Measurements from ENCODE around the gene ITGAX. TPM values are rescaled to one million over a fixed set of nuclear protein-coding genes. Genes with fewer than 3 reads are reported as not detected.

The ITGAX gene
- total and polyA plus RNA-seq, 2 donors (not counting 1 experiment from before 2014, with no cell fraction given): 48.0 to 78.8 TPM

DNA sequence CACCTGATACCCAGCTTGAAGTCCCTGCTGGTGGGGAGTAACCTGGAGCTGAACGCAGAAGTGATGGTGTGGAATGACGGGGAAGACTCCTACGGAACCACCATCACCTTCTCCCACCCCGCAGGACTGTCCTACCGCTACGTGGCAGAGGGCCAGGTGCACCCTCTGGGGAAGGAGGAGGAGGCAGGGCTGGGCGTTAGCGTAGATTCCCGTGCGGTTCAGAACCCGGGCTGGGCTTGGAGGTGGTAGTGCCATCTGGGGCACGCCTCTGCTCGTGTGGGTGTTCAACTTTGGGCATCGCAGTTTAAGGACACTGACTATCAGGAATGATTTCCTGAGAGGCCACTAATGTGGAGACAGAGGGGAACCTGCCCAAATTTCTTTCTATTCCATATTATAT lies 18.3 kb downstream of the ITGAX start:
- ChIA-PET CTCF (no interaction called here), POLR2A (no interaction called here)
- H4K20me1 ChIP-seq (ENCODE audit: control insufficient read depth, insufficient read depth, low read length, poor library complexity, severe bottlenecking): no peaks in the 10 kb centered on the region
- ATAC-seq (ENCODE audit: low read depth) (no peak), DNase-seq (no peak)
- H3K9me3 ChIP-seq (ENCODE audit: control extremely low read depth in 1 of 3, control insufficient read depth in 2 of 3, insufficient read depth in 1 of 3, low read length in 2 of 3): peaks cover 0 to 6% (median 5%) of the 10 kb centered on the region in 3 donors
- H3K4me1 ChIP-seq (ENCODE audit: control insufficient read depth in 2 of 2, insufficient read depth in 2 of 2, low read length in 2 of 2): no peaks in the 10 kb centered on the region
- no peaks in the 10 kb centered on the region for H3K36me3 ChIP-seq (replicated peaks in 1 of 2; ENCODE audit: control extremely low read depth in 1 of 2, control insufficient read depth in 1 of 2, extremely low read depth in 1 of 2, insufficient read depth in 2 of 2, low read length in 1 of 2)
- Mint-ChIP-seq H3K4me1 (peaks cover 2% of the 10 kb centered on the region), H3K27me3 (no peaks in the 10 kb centered on the region), H3K9me3 (ENCODE audit: insufficient read depth) (peaks cover 2% of the 10 kb centered on the region), H3K27ac (no peak overlapping the region), H3K4me3 (no peak overlapping the region)
- no peak overlapping the region for H3K27ac ChIP-seq (ENCODE audit: low read length in 2 of 2)
- no peak overlapping the region for H3K4me3 ChIP-seq (ENCODE audit: control extremely low read depth in 1 of 5, extremely low read depth in 1 of 5, insufficient read depth in 1 of 5, low read depth in 2 of 5, low read length in 4 of 5)
- WGBS (ENCODE audit: insufficient coverage): 89% methylated on average over 5 of the region's 14 CpGs
- no peaks in the 10 kb centered on the region for H3K79me2 ChIP-seq (ENCODE audit: control insufficient read depth, insufficient read depth, low read length)
- H3K4me2 ChIP-seq (replicated peaks; ENCODE audit: low read depth, low read length, poor library complexity, severe bottlenecking): no peak overlapping the region
- H3K27me3 ChIP-seq (replicated peaks in 1 of 4; ENCODE audit: control extremely low read depth in 1 of 4, control insufficient read depth in 3 of 4, insufficient read depth in 4 of 4, low read length in 3 of 4): no peaks in the 10 kb centered on the region
- intact Hi-C loops (cut with micrococcal nuclease): no loop called here
- TF ChIP-seq CTCF (IDR thresholded peaks at IDR 0.05) (no peak), EZH2 (IDR thresholded peaks at IDR 0.05; ENCODE audit: borderline replicate concordance, insufficient read depth, low read depth, low read length, poor library complexity, severe bottlenecking) (no peak)
- no peak overlapping the region for H3K9ac ChIP-seq (ENCODE audit: low read length)
- no peak overlapping the region for H2AFZ ChIP-seq (ENCODE audit: insufficient read depth, low read depth, low read length, poor library complexity, severe bottlenecking)

DNA sequence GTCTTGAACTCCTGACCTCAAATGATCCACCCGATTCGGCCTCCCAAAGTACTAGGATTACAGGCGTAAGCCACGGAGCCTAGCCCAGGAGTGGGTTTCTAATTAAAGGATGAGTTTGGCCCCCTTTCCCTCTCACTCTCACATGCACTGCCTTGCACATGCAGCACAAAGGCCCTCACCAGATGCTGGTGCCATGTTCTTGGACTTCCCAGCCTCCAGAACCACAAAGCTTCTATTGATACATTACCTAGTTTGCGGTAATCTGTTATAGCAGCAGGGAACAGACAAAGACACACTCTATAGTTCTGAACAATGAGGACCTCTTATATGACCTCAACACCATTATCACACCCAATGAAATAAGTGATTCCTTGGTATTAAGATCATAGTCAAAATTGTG lies 20.3 kb downstream of the ITGAX start:
- intact Hi-C loops (cut with micrococcal nuclease): no loop called here
- Mint-ChIP-seq H3K27me3 (no peaks in the 10 kb centered on the region), H3K4me3 (no peak overlapping the region), H3K4me1 (peaks cover 2% of the 10 kb centered on the region), H3K9me3 (ENCODE audit: insufficient read depth) (peaks cover 2% of the 10 kb centered on the region), H3K27ac (no peak overlapping the region)
- Histone ChIP-seq H3K4me3 (ENCODE audit: control extremely low read depth in 1 of 5, extremely low read depth in 1 of 5, insufficient read depth in 1 of 5, low read depth in 2 of 5, low read length in 4 of 5) (no peak overlapping the region), H3K27ac (ENCODE audit: low read length in 2 of 2) (no peak overlapping the region), H3K9me3 (ENCODE audit: control extremely low read depth in 1 of 3, control insufficient read depth in 2 of 3, insufficient read depth in 1 of 3, low read length in 2 of 3) (peaks cover 0 to 6% (median 5%) of the 10 kb centered on the region in 3 donors), H3K9ac (ENCODE audit: low read length) (no peak overlapping the region), H3K36me3 (replicated peaks in 1 of 2; ENCODE audit: control extremely low read depth in 1 of 2, control insufficient read depth in 1 of 2, extremely low read depth in 1 of 2, insufficient read depth in 2 of 2, low read length in 1 of 2) (no peaks in the 10 kb centered on the region), H3K4me2 (replicated peaks; ENCODE audit: low read depth, low read length, poor library complexity, severe bottlenecking) (no peak overlapping the region), H3K27me3 (replicated peaks in 1 of 4; ENCODE audit: control extremely low read depth in 1 of 4, control insufficient read depth in 3 of 4, insufficient read depth in 4 of 4, low read length in 3 of 4) (no peaks in the 10 kb centered on the region), H2AFZ (ENCODE audit: insufficient read depth, low read depth, low read length, poor library complexity, severe bottlenecking) (no peak overlapping the region), H4K20me1 (ENCODE audit: control insufficient read depth, insufficient read depth, low read length, poor library complexity, severe bottlenecking) (no peaks in the 10 kb centered on the region), H3K4me1 (ENCODE audit: control insufficient read depth in 2 of 2, insufficient read depth in 2 of 2, low read length in 2 of 2) (no peaks in the 10 kb centered on the region), H3K79me2 (ENCODE audit: control insufficient read depth, insufficient read depth, low read length) (no peaks in the 10 kb centered on the region)
- ATAC-seq (ENCODE audit: low read depth): no peak
- CTCF ChIA-PET: no interaction called here
- POLR2A ChIA-PET: no interaction called here
- TF ChIP-seq EZH2 (IDR thresholded peaks at IDR 0.05; ENCODE audit: borderline replicate concordance, insufficient read depth, low read depth, low read length, poor library complexity, severe bottlenecking): no peak
- no peak for TF ChIP-seq CTCF (IDR thresholded peaks at IDR 0.05)
- DNase-seq: no peak
- 93% methylated on average over 2 of the region's 5 CpGs for WGBS (ENCODE audit: insufficient coverage)
